HL-60/S4 (cell line): ENCODE results near the gene TAS1R3.

Experiments
- in situ Hi-C: fragments of 300-500 bp; cut with MboI; formaldehyde crosslinking; loops from 2 replicates; pipeline ENCODE4 v1.14.3; 2022; ENCODE audit warnings: low sequenced_read_pairs

Gene TAS1R3

GRCh38 chr1:1335792-1336248, 4.7 kb downstream of the TAS1R3 start:
- in situ Hi-C loops, result no loop called here

DNA sequence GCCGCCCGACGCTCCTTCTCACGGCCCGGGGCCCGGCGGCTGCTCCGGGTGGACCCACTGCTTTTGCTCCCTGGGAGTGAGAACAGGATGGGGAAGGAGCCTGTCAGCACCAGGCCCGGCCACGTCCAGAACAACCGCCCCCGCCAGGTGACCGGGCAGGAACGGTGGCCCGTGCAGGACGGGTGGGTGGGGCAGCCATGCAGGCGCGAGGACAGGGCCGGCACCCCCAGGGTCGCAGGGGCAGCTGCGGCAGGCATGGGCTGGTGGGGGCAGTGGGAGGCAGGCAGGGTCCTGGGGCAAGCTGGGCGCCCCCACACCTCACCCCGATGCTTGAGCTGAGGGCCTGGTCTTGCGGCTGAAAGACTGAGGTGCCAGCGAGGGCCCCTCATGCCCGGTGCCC, 5.4 kb downstream of the TAS1R3 start:
- in situ Hi-C loops, result no loop called here

DNA sequence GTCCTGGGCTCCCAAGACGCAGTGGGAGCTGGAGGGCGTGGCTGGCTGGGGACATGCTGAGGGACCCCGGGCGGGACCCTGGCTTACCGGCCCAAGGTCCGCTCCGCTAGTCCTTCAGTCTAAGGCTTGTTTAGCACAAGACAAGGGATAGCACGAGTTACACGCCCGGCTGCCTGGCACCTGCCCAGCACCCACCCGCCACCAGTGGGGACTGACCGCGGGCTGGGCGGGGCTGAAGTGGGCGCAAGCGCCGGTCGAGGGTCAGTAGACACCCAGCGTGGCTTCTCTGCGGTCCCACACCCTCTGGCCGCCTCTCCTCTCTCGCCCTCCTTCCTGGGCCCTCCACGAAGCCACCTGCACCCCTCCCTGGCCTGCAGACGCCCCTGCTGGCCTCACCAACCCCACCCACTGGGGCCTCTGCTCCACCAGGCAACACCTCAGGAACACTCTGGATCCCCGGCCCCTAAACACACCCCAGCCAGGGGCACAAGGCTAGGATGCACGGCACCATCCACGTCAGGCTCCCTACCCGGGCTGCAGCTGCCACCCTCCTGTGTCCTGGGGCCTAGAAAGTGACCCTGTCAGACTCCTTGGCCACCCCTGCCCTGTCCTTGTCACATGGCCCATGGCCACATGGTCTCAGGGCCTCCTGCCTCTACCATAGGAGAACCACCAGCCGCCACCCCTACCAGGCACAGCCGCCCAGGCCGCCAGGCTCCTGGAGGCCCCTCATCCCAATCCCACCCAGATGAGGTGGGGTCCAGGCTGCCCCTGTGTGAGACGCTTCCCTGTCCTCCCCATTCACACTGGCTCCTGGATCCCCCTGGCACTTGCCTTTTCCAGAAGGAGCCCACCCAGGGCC, 6.1 kb downstream of the TAS1R3 start:
- in situ Hi-C loops, result no loop called here

DNA sequence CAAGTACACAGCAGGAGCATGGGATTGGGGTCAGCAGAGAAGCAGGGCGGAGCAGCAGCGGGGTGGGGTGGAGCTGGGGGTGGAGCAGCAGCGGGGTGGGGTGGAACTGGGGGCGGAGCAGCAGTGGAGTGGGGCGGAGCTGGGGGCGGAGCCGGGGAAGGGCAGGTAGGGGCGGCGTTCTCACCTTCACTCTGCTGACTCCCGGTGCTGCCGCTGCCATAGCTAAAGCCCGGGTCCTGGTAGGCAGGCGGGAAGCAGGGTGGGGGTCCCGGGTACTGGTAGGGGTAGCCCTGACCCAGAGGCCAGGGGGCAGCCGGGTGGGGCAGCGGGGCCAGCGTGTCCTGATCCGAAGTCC, 6.7 kb downstream of the TAS1R3 start:
- in situ Hi-C loops, result no loop called here

GRCh38 chr1:1338278-1338677, 7.2 kb downstream of the TAS1R3 start:
- in situ Hi-C loops, result no loop called here

DNA sequence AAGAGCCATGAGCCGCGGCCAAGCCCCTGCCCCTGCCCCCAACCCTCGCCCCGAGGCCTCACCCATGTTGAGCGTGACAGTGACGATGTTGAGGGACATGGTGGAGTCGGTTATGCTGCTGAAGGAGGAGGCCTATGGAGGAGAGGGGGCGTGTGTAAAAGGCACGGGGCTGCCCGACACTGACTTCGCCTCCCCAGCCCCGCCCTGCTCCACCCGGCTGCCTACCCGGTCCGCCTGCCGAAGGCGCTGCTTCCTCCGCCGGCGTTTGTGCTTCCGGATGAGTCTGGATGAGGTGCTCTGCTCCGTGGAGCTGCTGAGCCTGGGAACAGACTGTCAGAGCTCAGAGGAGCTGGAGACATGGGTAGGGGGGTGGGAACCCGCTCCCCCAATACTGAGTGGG, 9.1 kb downstream of the TAS1R3 start:
- in situ Hi-C loops, result no loop called here

- in situ Hi-C loops, result no loop called here
These were observed 9.9 kb downstream of the TAS1R3 start for GRCh38 chr1:1340791-1341548.

- in situ Hi-C loops, result no loop called here
These were observed 10.5 kb downstream of the TAS1R3 start for GRCh38 chr1:1341549-1342021.

GRCh38 chr1:1342061-1342562, 11.0 kb downstream of the TAS1R3 start:
- in situ Hi-C loops, result no loop called here

DNA sequence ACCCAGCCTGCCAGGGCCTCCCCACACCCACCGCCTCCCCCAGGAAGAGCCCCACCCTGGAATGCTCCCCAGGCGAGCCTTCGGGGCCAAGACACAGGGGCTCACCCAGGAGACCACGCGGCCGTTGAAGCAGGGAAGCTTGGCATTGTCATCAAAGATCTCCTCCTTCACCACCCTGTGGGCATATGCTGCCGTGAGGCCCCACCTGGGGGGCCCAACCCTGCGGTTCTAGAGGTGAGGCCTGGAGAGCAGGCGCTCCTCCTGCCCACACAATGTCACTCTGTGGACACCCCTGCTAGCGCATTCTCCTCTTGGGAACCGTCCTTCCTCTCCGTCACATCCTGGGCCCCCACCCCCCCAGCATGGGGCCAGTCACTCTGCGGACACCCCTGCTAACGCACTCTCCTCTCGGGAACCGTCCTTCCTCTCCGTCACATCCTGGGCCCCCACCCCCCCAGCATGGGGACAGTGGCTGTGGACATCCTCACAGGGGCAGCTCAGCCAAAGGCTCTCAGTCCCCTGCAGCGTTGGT, 11.6 kb downstream of the TAS1R3 start:
- in situ Hi-C loops, result no loop called here

GRCh38 chr1:1343811-1344421, 12.8 kb downstream of the TAS1R3 start:
- in situ Hi-C loops, result no loop called here

DNA sequence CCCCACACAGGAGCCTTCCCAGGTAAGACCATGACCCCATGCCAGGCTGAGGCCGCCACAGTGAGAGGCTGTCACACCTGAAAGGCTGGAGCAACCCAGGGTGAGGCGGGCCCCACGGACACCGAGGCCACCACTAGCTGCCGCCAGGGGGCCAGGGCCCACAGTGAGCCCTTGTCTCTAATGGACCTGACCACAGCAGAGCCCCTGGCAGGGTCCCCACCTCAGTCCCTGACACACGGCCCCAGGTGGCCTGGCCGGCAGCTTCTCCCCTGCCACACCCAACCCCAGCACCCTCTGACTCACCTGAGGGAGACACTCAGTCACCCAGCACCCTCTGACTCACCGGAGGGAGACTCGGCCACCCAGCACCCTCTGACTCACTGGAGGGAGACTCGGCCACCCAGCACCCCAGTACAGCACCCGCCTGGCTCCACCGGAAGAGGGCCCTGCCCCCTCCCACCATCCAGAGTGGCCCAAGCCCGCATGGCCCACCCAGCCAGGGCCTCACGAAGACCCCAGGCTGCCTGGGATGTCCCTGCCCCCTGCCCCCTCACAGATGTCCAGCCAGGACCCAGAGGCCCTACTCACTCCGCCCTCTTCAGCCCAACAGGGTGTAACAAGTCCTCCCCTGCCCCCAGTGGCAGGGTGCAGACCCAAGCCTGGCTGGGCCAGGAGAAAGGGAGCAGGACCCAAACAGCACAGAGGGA, 13.7 kb downstream of the TAS1R3 start:
- in situ Hi-C loops, result no loop called here

DNA sequence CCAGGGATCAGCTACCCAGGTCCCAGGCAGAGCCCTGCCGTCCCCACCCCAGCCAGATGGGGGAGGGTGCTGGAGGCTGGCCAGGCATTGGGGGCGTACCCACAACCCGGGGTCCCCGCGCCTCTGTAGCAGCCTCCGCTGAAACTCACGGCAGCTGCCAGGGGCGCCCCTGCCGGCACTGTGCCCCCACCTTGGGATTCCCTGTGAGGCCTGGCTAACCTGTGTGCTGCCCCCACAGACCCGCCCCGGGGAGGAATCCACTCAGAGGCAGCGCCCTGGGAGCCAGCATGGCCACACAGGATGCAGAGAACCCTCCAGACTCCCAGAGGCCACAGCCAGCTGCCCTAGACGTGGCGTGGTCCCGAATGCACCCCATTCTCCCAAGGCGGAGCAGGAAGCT, 14.3 kb downstream of the TAS1R3 start:
- in situ Hi-C loops, result no loop called here

- in situ Hi-C loops, result no loop called here
These were observed 14.9 kb downstream of the TAS1R3 start for GRCh38 chr1:1345860-1346500.

DNA sequence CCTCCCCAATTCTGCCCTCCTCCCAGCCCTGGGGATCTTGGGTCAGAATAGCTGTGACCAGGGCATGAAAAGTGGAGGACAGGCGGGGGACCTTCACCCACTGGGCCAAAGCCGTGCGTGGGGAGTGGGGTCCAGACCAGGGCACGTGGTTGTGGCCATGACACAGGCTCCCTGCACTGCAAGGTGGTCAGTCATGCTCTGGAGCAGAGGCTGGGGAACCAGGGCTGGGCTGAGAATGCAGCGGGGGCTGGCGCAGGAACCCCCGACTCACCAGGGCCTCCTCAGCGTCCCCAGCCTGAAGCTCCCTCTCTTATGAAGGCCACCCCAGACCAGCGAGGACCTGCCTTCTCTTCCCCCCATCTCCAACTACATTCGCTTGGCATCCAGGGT, 15.4 kb downstream of the TAS1R3 start:
- in situ Hi-C loops, result no loop called here

- in situ Hi-C loops, result no loop called here
These were observed 16.0 kb downstream of the TAS1R3 start for GRCh38 chr1:1347026-1347595.

DNA sequence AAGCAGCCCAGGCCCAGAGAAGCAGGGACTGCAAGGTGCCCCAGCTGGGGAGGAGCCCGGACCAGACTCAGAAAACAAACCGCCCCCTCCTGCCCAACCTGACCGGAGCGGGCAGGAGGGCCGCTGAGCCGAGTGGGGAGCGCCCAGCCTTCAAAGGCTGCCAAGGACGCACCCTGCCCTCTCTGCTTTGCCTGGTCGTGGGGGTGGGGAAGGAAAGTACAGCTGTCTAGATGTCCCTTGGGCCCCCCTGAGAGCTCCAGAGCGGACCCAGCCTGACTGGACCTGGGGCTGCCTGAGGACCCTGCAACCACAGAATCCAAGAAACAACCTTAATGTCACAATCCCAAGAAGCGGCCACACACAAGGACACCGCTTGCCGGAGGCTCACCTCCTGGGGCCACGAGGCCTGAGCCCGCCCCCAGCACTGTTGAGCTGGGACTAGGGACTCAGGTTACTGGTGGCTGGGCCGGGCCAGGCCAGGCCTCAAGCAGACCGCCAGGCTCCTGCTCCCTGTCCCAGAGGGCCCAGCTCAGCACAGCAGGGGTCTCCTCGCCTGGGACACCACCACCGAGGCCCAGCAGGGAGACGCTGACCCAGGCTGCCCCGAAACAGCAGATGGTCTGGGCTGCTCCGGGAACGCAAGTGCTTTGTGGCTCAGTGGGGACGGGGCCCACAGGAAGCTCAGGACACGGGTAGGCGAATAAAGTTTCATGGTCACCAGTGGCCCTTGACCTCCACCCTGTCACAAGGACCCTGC, 16.8 kb downstream of the TAS1R3 start:
- in situ Hi-C loops, result no loop called here

- in situ Hi-C loops, result no loop called here
These were observed 17.6 kb downstream of the TAS1R3 start for GRCh38 chr1:1348420-1349255.
